Fibroblast of lung (primary cell): ENCODE results near the gene ADAMTS3.

Experiments
- EZH2 ChIP-seq: IDR thresholded peaks from 2 replicates; pipeline ENCODE4 v1.5.1; 2012; ENCODE audit warnings: low read length, control low read depth, mild to moderate bottlenecking; ENCODE audit errors: missing control alignments
- TF ChIP-seq, protein P1 (sequence below), 2 donors: IDR thresholded peaks in 1 of 2; conservative IDR thresholded peaks in 1 of 2; 1 replicate in 1 of 2; 2 replicates in 1 of 2; pipeline ENCODE4 v1.5.1; 2011 to 2012; ENCODE audit warnings: low read length in 2 of 2, control low read depth in 1 of 2, inconsistent platforms in 1 of 2, low read depth in 1 of 2, mild to moderate bottlenecking in 1 of 2

- TF ChIP-seq, protein P1, sequence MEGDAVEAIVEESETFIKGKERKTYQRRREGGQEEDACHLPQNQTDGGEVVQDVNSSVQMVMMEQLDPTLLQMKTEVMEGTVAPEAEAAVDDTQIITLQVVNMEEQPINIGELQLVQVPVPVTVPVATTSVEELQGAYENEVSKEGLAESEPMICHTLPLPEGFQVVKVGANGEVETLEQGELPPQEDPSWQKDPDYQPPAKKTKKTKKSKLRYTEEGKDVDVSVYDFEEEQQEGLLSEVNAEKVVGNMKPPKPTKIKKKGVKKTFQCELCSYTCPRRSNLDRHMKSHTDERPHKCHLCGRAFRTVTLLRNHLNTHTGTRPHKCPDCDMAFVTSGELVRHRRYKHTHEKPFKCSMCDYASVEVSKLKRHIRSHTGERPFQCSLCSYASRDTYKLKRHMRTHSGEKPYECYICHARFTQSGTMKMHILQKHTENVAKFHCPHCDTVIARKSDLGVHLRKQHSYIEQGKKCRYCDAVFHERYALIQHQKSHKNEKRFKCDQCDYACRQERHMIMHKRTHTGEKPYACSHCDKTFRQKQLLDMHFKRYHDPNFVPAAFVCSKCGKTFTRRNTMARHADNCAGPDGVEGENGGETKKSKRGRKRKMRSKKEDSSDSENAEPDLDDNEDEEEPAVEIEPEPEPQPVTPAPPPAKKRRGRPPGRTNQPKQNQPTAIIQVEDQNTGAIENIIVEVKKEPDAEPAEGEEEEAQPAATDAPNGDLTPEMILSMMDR (conservative IDR thresholded peaks at IDR 0.05 in 1 of 2, IDR thresholded peaks at IDR 0.05 in 1 of 2; ENCODE audit: low read depth in 1 of 2, low read length in 2 of 2) = no peak
- TF ChIP-seq EZH2 = no peak
Measured at GRCh38 chr4:72323227-72323626, 245.8 kb downstream of the ADAMTS3 start.
